ENCODE measurements around the gene DNMBP.

DNA sequence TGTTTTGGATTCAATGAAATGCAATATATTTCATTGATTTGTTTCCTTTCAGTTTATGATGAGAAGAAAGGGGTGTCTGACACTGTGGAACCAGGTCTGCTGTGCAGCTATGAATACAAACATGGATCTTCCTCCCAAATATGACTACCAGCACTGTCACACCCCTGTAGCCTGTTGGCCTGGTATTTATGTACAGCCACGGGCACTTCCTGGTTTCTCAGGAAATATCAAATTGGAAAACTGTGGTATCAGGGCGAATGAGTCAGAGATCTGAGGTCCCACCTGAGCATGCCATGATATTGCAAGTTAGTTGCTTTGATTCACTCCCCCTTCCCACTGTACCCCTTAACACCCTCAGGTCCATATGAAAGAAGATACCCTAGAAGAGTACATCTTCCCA is 87.8 kb downstream of the DNMBP start:
- TF ChIP-seq POLR2A (IDR thresholded peaks at IDR 0.05) = no peak
- no peak for TF ChIP-seq CTCF (IDR thresholded peaks at IDR 0.05)

All from sigmoid colon (tissue), 3 donors.